HG02610 (cell line): ENCODE measurements around the gene TBC1D1.

Experiments used
- ATAC-seq: cut with Tn5 transposase; IDR thresholded peaks from one replicate; pipeline ENCODE4 v1.9.1; 2021; ENCODE audit warnings: mild to moderate bottlenecking, moderate library complexity; ENCODE audit not compliant: unreplicated experiment

TBC1D1 gene

DNA sequence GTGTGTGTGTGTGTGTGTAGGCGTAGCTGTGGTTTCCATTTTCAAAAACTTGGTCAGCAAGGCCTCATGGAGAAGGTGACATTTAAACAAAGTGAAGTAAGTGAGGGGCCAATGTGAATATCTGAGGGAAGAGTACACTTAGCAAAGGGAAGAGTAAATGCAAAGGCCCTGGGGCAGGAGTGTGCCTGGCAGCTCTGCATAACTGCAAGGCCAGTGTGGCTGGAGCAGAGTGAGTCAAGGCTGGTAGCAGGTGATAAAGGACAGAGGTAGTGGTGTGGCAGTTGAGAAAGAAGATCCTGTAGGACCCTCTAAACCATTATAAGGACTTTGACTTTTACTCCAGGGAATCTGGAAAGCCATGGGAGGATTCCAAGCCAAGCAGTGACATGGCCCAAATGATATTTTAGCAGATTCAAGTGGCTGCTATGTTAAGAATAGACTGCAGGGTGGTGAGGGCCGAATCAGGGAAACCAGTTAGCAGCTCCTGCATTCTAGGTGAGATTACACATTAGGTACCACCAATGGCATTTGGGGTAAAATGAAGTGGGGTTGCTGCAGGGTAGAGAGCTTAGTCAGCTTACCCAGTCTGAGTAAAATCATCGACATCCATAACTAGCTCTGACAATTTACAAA is 5.9 kb upstream of the TBC1D1 start:
- no peak for ATAC-seq

GRCh38 chr4:37885496-37885895 is 5.4 kb upstream of the TBC1D1 start:
- no peak for ATAC-seq

DNA sequence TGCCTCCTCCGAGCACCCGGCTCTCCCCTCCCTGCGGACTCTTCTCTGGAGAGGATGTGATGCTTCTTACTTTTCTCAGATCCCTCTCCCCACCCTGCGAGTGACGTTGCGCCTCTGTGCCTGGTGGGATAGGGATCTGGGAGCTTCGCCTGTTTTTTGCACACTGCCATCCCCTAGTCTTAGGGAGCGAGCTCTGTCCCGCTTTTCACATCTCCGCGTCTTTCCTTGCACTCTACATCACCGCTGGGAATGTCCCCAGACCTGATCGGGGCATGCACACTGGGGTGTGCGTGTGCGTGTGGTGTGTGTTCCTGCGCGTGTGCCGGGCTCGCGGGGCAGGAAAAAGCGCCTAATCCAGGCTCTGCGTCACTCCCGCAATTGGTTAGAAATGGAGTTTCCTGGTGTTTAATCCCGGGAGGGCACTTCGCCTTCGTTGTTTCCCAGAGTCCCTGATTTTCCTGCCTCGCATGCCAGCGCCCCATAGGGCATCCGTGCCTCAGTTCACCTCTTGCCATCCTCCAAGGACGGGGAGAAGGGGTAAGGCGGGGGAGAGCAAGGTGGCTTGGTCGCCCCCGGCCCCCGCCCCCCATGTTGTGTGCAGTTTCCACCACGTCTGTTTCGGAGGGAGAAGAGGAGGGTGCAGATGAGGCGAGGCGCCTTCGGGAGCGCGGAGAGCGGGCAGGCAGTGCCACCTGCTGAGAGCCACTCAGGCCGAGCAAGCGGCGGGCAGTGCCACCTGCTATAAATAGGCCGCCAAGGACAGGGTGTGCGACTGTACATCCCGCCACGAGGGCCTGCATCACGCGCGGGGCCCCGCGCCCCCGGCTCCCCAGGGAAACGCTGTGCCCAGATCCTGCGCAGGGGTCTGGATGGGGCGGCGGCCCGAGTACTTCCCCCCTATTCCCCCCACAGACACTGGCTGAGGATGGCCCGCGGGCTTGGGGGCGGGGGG is 759 bp upstream of the TBC1D1 start:
- ATAC-seq = peak; percentile 3

- peak; percentile 48 for ATAC-seq
Observed at GRCh38 chr4:37891260-37892159, 626 bp downstream of the TBC1D1 start.

DNA sequence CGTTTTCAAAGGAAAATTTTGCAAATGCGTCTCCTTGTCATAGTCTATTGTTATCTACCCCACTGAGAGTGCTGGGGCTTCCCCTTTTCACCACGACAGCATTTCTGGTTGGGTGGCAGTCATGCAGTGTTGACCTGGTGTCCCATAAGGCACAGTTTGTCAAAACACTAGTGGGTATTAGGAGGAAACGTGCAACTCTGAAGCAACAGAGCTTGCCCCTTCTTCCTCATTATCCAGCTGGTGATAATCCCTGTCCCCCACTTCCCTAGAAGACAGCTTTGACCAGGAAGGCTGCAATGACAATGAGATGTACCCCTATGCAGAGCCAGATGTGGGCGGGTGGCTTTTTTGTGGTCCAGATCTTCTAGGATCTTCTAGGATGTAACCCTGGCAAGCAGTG is 1.8 kb downstream of the TBC1D1 start:
- ATAC-seq = peak; percentile 63

GRCh38 chr4:37893164-37893563 is 2.3 kb downstream of the TBC1D1 start:
- ATAC-seq = no peak

- ATAC-seq = no peak
Observed at GRCh38 chr4:37895271-37895670, 4.4 kb downstream of the TBC1D1 start.

DNA sequence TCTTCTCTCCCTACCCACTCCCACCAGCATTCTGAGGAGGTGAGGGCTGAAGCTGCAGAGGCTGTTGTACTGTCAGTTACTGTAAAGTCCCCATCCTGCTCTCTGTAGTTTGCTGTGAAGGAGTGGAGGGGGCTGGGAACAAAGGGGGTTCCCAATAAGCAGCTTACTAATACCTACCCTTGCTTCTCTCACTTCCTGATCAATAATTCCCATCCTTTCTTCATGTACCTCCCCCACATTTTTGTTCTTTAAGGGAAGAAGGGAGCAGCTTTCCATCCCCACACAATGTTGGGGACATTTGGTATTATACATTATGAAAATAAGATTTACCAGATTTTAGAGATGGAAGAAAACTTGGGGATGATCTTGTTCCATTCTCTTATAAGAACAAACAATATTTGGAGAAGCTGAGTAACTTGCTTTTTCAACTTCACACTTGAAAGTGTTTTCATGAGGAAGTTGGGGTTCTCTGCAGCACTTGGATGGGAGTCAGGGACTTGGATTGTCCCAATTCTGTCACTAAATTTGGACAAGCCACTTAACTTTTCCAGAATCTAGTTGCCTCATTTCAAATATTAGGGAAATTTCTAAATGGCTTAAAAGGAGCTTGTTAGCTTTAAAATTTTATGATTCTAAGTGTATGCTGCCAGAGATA is 5.4 kb downstream of the TBC1D1 start:
- no peak for ATAC-seq

DNA sequence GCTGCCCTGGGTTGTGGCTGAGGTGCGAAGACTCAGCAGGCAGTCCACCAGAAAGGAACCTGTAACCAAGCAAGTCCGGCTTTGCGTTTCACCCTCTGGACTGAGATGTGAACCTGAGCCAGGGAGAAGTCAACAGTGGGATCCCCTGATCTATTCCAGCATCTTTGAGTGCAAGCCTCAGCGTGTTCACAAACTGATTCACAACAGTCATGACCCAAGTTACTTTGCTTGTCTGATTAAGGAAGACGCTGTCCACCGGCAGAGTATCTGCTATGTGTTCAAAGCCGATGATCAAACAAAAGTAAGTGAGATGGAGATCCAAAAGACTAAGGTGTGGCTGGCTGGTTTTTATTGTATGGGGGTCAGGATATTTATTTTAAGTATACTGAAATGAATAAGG is 11.3 kb downstream of the TBC1D1 start:
- no peak for ATAC-seq

- no peak for ATAC-seq
Observed at GRCh38 chr4:37902738-37903693, 12.1 kb downstream of the TBC1D1 start.

DNA sequence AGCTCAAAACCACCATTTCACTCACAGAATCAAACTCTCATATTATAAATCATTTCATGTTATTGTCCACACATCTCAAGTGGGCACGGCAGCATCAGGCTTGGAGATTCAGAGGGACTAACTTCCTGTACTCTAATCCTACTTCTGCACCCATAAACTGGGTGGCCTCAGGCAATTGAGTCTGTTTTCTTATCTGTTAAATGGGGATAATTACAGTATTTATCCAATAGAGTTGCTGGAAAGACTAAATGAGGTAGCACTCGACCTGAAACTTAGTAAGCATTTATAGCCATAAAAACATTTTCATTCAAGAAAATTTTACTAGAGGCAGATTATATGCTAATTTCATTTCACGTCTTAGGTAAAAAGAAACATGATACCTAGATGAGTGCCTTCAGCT is 13.0 kb downstream of the TBC1D1 start:
- ATAC-seq = no peak

DNA sequence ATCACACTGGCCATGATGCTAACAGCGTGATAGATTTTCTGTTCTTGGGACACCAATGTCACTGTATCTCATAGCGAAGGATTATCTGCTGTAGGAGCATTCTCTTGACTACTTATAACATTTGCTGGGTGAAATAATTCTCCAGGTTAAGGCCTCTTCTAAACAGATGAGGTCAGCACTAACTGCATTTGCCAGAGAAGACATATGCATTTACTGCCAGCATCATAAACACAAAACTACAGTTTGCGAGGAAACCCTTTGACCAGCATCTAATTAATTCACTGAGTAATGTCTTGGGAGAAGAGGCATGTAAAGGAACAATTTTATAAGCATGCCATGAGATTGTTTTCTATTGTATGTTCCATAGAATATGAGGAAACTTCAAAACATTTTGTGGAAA is 13.9 kb downstream of the TBC1D1 start:
- ATAC-seq = no peak

GRCh38 chr4:37905533-37906169 is 14.8 kb downstream of the TBC1D1 start:
- no peak for ATAC-seq

GRCh38 chr4:37908488-37909331 is 17.8 kb downstream of the TBC1D1 start:
- ATAC-seq = no peak

GRCh38 chr4:37909332-37910090 is 18.6 kb downstream of the TBC1D1 start:
- ATAC-seq = no peak

GRCh38 chr4:37910091-37910486 is 19.2 kb downstream of the TBC1D1 start:
- ATAC-seq = no peak

DNA sequence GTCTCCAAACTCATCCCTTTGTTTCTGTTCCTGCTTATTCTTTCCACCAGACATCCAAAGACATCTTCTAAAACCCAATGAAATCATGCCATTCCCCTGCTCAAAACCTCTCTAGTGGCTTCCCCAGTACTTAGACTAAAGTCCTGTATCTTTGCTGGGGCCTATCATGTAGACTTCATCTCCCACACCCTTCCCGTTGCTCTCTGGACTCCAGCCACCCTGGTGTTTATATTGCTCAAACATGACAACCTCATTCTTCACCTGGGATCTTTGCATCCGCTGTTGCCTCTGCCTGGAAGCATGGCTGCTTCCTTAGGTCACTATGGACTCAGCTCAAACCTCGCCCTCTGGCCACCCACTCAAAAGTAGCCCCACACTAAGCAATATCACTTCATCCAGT is 23.7 kb downstream of the TBC1D1 start:
- ATAC-seq = no peak

GRCh38 chr4:37917388-37917787 is 26.5 kb downstream of the TBC1D1 start:
- ATAC-seq = no peak
